ENCODE results near the gene WWC1. TPM values are rescaled to one million over a fixed set of nuclear protein-coding genes. Genes with fewer than 3 reads are reported as not detected.

The WWC1 gene
- total and polyA plus RNA-seq, 12 donors, result 0.79 to 7.8 (median 1.2) TPM

DNA sequence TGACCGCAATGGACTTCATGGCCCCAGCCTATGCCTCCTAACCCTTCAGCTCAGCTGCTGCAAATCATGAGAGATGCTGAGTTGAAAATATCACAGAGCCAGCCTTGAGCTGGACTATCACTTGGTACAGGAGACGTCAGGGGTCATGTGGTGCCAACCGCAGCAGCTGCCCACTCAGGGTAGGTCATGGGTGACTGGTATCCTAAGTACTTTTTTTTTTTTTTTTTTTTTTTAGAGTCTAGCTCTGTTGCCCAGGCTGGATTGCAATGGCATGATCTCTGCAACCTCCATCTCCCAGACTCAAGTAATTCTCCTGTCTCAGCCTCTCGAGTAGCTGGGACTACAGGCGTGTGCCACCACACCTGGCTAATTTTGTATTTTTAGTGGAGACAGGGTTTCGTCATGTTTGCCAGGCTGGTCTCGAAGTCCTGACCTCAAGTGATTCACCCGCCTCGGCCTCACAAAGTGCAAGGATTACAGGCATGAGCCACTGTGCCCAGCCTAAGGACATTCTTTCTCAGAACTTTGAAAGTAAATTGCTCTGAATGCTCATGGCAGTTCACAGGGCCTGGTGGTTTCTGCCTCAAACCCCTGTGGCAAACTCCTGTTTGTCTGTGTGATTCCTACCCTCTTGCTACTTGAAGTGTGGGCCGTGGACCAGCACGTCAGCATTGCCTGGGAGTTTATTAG, 21.3 kb downstream of the WWC1 start:
- no peaks in the 10 kb centered on the region for H3K4me1 ChIP-seq
- DNase-seq (no peak), ATAC-seq (no peak)
- no peak overlapping the region for H3K27ac ChIP-seq
- 77 to 81% methylated on average over 11 of the region's 11 CpGs for WGBS, 2 donors
- H3K4me3 ChIP-seq, result no peak overlapping the region
- peaks cover 0 to 12% (median 3%) of the 10 kb centered on the region in 7 donors for H3K27me3 ChIP-seq
- no peaks in the 10 kb centered on the region for H3K36me3 ChIP-seq
- H3K9me3 ChIP-seq, result no peaks in the 10 kb centered on the region
- TF ChIP-seq, protein P1, sequence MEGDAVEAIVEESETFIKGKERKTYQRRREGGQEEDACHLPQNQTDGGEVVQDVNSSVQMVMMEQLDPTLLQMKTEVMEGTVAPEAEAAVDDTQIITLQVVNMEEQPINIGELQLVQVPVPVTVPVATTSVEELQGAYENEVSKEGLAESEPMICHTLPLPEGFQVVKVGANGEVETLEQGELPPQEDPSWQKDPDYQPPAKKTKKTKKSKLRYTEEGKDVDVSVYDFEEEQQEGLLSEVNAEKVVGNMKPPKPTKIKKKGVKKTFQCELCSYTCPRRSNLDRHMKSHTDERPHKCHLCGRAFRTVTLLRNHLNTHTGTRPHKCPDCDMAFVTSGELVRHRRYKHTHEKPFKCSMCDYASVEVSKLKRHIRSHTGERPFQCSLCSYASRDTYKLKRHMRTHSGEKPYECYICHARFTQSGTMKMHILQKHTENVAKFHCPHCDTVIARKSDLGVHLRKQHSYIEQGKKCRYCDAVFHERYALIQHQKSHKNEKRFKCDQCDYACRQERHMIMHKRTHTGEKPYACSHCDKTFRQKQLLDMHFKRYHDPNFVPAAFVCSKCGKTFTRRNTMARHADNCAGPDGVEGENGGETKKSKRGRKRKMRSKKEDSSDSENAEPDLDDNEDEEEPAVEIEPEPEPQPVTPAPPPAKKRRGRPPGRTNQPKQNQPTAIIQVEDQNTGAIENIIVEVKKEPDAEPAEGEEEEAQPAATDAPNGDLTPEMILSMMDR (IDR thresholded peaks at IDR 0.05), result no peak
- intact Hi-C loops (cut with DNase I), result no loop called here

DNA sequence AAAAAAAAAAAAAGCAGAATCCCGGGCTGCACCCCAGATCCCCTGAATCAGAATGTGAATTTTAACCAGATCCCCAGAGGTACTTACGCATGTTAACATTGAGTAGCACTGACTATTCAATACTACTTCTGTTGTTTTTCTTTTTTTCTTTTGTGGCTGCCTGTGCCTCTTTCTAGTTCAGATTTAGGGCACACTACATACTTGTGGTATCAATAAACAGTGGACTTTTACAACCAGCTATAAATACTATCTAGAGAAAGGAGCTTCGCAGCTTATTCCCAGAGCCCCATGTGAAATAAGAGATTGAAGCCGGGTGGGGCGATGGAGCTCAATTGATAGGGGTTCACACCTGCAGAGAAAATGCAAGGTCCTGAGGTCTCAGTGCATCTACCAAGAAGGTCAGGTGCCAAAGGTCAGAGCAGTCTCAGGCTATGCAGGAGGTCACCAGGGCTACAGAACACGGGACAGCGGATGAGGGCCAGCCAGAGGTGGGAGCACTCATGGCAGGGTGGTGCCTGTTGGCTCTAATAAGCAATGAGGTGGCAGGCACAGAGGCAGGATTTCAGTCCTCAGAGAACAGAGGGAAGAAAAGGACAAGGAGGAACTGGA, 22.3 kb downstream of the WWC1 start:
- no peak overlapping the region for H3K27ac ChIP-seq
- DNase-seq, result no peak
- H3K36me3 ChIP-seq, result no peaks in the 10 kb centered on the region
- intact Hi-C loops (cut with DNase I), result no loop called here
- H3K4me3 ChIP-seq, result no peak overlapping the region
- peaks cover 0 to 6% (median 0%) of the 10 kb centered on the region in 9 donors for H3K4me1 ChIP-seq
- H3K9me3 ChIP-seq, result no peaks in the 10 kb centered on the region
- TF ChIP-seq, protein P1 (IDR thresholded peaks at IDR 0.05), result no peak
- no peak for ATAC-seq
- 89 to 93% methylated on average over 7 of the region's 7 CpGs for WGBS, 2 donors
- H3K27me3 ChIP-seq, result peaks cover 0 to 12% (median 3%) of the 10 kb centered on the region in 7 donors

DNA sequence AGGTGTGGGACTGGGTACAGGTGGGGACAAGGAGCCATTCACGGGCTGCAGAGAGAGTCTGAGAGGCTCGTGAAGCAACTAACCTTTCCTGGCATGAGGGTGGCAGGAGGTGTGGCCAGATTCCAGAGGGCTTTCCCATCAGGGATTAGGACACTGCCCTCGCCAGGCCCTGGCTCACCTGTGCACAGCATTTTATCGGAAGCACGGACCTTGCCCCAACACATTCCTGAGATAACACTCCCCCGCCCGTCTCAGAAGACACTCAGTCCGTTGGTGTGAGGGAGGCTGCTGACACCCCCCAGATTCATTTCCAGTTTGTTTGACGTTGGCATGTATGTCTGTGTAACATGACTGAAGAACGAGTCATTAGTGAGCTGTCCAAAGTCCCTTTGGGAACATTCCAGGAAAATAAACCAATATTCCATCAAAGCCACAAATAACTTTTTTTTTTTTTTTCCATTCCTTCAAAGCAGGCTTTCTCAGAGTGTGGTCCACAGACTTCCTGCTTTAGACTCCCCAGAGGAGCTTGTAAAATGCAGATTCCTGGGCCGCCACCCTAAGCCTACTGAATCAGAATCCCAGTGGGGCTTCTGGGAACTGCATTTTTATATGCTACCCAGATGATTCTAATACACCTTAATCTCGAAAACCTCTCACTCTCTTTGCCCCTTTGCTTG, 23.4 kb downstream of the WWC1 start:
- ATAC-seq (no peak), DNase-seq (no peak)
- intact Hi-C loops (cut with DNase I), result no loop called here
- Histone ChIP-seq H3K4me1 (peaks cover 0 to 6% (median 0%) of the 10 kb centered on the region in 9 donors), H3K36me3 (no peaks in the 10 kb centered on the region), H3K9me3 (no peaks in the 10 kb centered on the region), H3K4me3 (no peak overlapping the region), H3K27me3 (peaks cover 0 to 12% (median 2%) of the 10 kb centered on the region in 7 donors), H3K27ac (no peak overlapping the region)
- TF ChIP-seq, protein P1 (IDR thresholded peaks at IDR 0.05), result no peak
- 53 to 54% methylated on average over 12 of the region's 12 CpGs for WGBS, 2 donors

DNA sequence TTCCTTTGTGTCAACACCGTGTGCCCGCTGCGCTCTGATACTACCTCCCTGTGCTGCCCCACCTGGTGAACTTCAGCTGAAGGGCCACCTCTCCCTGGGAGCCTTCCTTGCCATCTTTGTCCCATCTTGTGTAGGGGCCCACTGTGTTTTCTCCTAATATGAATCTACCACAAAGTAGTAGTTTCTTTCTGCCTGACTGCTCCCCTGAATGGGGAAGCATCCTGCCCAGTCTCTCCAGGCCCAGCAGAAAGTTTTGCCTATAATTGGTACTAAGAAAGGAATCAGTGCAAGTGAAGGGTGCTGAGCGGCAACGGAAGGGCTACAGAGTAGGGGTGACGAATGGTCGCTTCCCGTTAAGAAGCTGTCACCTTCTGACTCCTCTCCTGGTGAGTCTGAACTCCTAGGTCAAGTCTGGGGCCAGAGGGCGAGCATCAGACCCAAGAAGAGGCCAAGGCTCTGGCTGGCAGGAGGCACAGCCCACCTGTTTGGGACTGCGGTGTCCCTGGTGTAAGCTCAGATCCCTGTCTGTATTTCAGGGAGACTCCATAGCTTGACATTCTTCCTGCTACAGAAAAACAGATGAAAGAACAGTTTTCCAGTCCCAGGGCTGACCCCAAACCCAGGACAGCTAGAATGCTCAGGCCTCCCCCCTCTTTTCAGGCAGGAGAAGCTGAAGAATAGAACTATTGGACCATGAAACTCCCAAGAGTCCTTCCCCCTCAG, 24.1 kb downstream of the WWC1 start:
- DNase-seq (no peak), ATAC-seq (no peak)
- H3K27me3 ChIP-seq, result peaks cover 0 to 9% (median 0%) of the 10 kb centered on the region in 7 donors
- no peaks in the 10 kb centered on the region for H3K9me3 ChIP-seq
- 83 to 92% methylated on average over 10 of the region's 10 CpGs for whole genome bisulfite sequencing, 2 donors
- H3K4me1 ChIP-seq, result peaks cover 0 to 6% (median 0%) of the 10 kb centered on the region in 9 donors
- intact Hi-C loops (cut with DNase I), result no loop called here
- no peak overlapping the region for H3K4me3 ChIP-seq
- no peaks in the 10 kb centered on the region for H3K36me3 ChIP-seq
- TF ChIP-seq, protein P1 (IDR thresholded peaks at IDR 0.05), result no peak
- H3K27ac ChIP-seq, result no peak overlapping the region

All from heart right ventricle (tissue), 16 donors.